IPS-11a (cell line): ENCODE results near the gene RBMS3.

Source experiments
- H3K4me3 ChIP-seq: one replicate; pipeline ENCODE4 v1.5.1; 2013; ENCODE audit warnings: low read depth, low read length, control low read depth

The RBMS3 gene

GRCh38 chr3:29919571-29919970 lies 638.7 kb downstream of the RBMS3 start:
- H3K4me3 ChIP-seq = no peak overlapping the region

- H3K4me3 ChIP-seq = no peak overlapping the region
These were observed 642.3 kb downstream of the RBMS3 start for GRCh38 chr3:29922992-29923746.

- no peak overlapping the region for H3K4me3 ChIP-seq
These were observed 644.1 kb downstream of the RBMS3 start for GRCh38 chr3:29924783-29925561.

GRCh38 chr3:29926378-29926777 lies 645.5 kb downstream of the RBMS3 start:
- H3K4me3 ChIP-seq = no peak overlapping the region

- no peak overlapping the region for H3K4me3 ChIP-seq
These were observed 651.9 kb downstream of the RBMS3 start for GRCh38 chr3:29932696-29933325.

- no peak overlapping the region for H3K4me3 ChIP-seq
These were observed 653.1 kb downstream of the RBMS3 start for GRCh38 chr3:29933802-29934490.

GRCh38 chr3:29934751-29935150 lies 653.9 kb downstream of the RBMS3 start:
- no peak overlapping the region for H3K4me3 ChIP-seq

GRCh38 chr3:29936054-29936453 lies 655.2 kb downstream of the RBMS3 start:
- no peak overlapping the region for H3K4me3 ChIP-seq

- no peak overlapping the region for H3K4me3 ChIP-seq
These were observed 655.9 kb downstream of the RBMS3 start for GRCh38 chr3:29936766-29937165.

GRCh38 chr3:29937185-29937584 lies 656.3 kb downstream of the RBMS3 start:
- H3K4me3 ChIP-seq = no peak overlapping the region

- H3K4me3 ChIP-seq = no peak overlapping the region
These were observed 660.0 kb downstream of the RBMS3 start for GRCh38 chr3:29940759-29941323.

GRCh38 chr3:29942297-29942696 lies 661.4 kb downstream of the RBMS3 start:
- no peak overlapping the region for H3K4me3 ChIP-seq

GRCh38 chr3:29949131-29949530 lies 668.3 kb downstream of the RBMS3 start:
- no peak overlapping the region for H3K4me3 ChIP-seq

- H3K4me3 ChIP-seq = no peak overlapping the region
These were observed 669.2 kb downstream of the RBMS3 start for GRCh38 chr3:29949940-29950616.

- no peak overlapping the region for H3K4me3 ChIP-seq
These were observed 671.6 kb downstream of the RBMS3 start for GRCh38 chr3:29952431-29952830.

GRCh38 chr3:29955413-29955812 lies 674.5 kb downstream of the RBMS3 start:
- no peak overlapping the region for H3K4me3 ChIP-seq

GRCh38 chr3:29958816-29959215 lies 677.9 kb downstream of the RBMS3 start:
- no peak overlapping the region for H3K4me3 ChIP-seq

GRCh38 chr3:29971895-29972294 lies 691.0 kb downstream of the RBMS3 start:
- no peak overlapping the region for H3K4me3 ChIP-seq

GRCh38 chr3:29972320-29972993 lies 691.6 kb downstream of the RBMS3 start:
- H3K4me3 ChIP-seq = no peak overlapping the region

- no peak overlapping the region for H3K4me3 ChIP-seq
These were observed 692.9 kb downstream of the RBMS3 start for GRCh38 chr3:29973763-29974162.
